Endothelial cell of hepatic sinusoid (primary cell): ENCODE results near the gene CDH12.
"Not testable (repeated sequence)": the region's sequence is repeated elsewhere in the genome, so short reads cannot be mapped to it uniquely, and the experiment has no call there.

Source experiments
- in situ Hi-C: cut with HindIII; loops from 2 replicates; pipeline ENCODE4 v1.10.0; 2017; ENCODE audit warnings: low sequenced_read_pairs

The CDH12 gene

GRCh38 chr5:22662391-22662790 is 190.8 kb downstream of the CDH12 start:
- in situ Hi-C loops, result no loop called here

- in situ Hi-C loops, result no loop called here
These were observed 201.8 kb downstream of the CDH12 start for GRCh38 chr5:22651355-22651754.

- in situ Hi-C loops, result no loop called here
These were observed 202.6 kb downstream of the CDH12 start for GRCh38 chr5:22650511-22650910.

GRCh38 chr5:22649074-22649473 is 204.1 kb downstream of the CDH12 start:
- in situ Hi-C loops, result no loop called here

GRCh38 chr5:22644859-22645258 is 208.3 kb downstream of the CDH12 start:
- in situ Hi-C loops, result no loop called here

- in situ Hi-C loops, result no loop called here
These were observed 209.8 kb downstream of the CDH12 start for GRCh38 chr5:22643356-22643755.

- in situ Hi-C loops, result no loop called here
These were observed 221.5 kb downstream of the CDH12 start for GRCh38 chr5:22631683-22632082.

GRCh38 chr5:22627029-22627428 is 226.1 kb downstream of the CDH12 start:
- in situ Hi-C loops, result no loop called here

- in situ Hi-C loops, result no loop called here
These were observed 227.7 kb downstream of the CDH12 start for GRCh38 chr5:22625451-22625850.

GRCh38 chr5:22621084-22621483 is 232.1 kb downstream of the CDH12 start:
- in situ Hi-C loops, result no loop called here

GRCh38 chr5:22615964-22616363 is 237.2 kb downstream of the CDH12 start:
- in situ Hi-C loops, result no loop called here

- in situ Hi-C loops, result no loop called here
These were observed 238.6 kb downstream of the CDH12 start for GRCh38 chr5:22614486-22615094.

- in situ Hi-C loops, result no loop called here
These were observed 240.2 kb downstream of the CDH12 start for GRCh38 chr5:22612928-22613327.

- in situ Hi-C loops, result no loop called here
These were observed 241.8 kb downstream of the CDH12 start for GRCh38 chr5:22611327-22611726.

- in situ Hi-C loops, result not testable (repeated sequence)
These were observed 245.6 kb downstream of the CDH12 start for GRCh38 chr5:22607498-22607897.

GRCh38 chr5:22605473-22605872 is 247.7 kb downstream of the CDH12 start:
- in situ Hi-C loops, result no loop called here

- in situ Hi-C loops, result no loop called here
These were observed 248.4 kb downstream of the CDH12 start for GRCh38 chr5:22604711-22605110.

- in situ Hi-C loops, result no loop called here
These were observed 254.3 kb downstream of the CDH12 start for GRCh38 chr5:22598796-22599195.

GRCh38 chr5:22596404-22596970 is 256.7 kb downstream of the CDH12 start:
- in situ Hi-C loops, result no loop called here

- in situ Hi-C loops, result no loop called here
These were observed 258.7 kb downstream of the CDH12 start for GRCh38 chr5:22594491-22594890.

- in situ Hi-C loops, result no loop called here
These were observed 259.6 kb downstream of the CDH12 start for GRCh38 chr5:22593592-22593991.

GRCh38 chr5:22591461-22591860 is 261.7 kb downstream of the CDH12 start:
- in situ Hi-C loops, result no loop called here

GRCh38 chr5:22590677-22591268 is 262.4 kb downstream of the CDH12 start:
- in situ Hi-C loops, result no loop called here
